Stimulated activated CD8-positive, alpha-beta memory T cell treated with anti-CD3 and anti-CD28 coated beads, Interleukin-7, amount 100 ng/mL, for 48 hours (primary cell): ENCODE results near the gene FOSB.
A peak's percentile ranks its signal among the peaks of the same experiment; 100 is the strongest.

Experiments used
- DNase-seq, 2 donors: peaks; one replicate each; pipeline ENCODE4 v3.0.0-alpha.2; 2020; ENCODE audit warnings: low read depth in 1 of 2; ENCODE audit errors: extremely low read depth in 1 of 2

The FOSB gene

DNA sequence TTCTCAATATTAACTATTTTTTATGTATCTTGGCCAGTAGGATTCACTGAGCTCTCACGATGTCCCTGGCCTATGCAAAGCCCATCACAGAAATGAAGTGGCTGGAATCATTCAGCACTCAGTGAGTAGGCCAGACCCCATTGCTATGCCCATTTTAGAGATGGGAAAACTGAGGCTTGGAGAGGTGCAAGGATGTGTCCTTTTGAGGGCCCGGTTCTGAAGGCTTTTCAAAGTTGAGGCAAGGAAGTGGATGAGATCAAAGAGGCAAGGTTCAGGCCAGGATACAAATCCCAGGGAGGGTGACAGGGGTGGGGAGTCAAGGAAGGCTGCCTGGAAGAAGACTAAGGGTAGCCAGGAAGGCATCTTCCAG is 25.4 kb upstream of the FOSB start:
- no peak for DNase-seq

GRCh38 chr19:45442778-45443461 is 24.9 kb upstream of the FOSB start:
- peak in 1 of 2 donors; percentile 37 for DNase-seq

DNA sequence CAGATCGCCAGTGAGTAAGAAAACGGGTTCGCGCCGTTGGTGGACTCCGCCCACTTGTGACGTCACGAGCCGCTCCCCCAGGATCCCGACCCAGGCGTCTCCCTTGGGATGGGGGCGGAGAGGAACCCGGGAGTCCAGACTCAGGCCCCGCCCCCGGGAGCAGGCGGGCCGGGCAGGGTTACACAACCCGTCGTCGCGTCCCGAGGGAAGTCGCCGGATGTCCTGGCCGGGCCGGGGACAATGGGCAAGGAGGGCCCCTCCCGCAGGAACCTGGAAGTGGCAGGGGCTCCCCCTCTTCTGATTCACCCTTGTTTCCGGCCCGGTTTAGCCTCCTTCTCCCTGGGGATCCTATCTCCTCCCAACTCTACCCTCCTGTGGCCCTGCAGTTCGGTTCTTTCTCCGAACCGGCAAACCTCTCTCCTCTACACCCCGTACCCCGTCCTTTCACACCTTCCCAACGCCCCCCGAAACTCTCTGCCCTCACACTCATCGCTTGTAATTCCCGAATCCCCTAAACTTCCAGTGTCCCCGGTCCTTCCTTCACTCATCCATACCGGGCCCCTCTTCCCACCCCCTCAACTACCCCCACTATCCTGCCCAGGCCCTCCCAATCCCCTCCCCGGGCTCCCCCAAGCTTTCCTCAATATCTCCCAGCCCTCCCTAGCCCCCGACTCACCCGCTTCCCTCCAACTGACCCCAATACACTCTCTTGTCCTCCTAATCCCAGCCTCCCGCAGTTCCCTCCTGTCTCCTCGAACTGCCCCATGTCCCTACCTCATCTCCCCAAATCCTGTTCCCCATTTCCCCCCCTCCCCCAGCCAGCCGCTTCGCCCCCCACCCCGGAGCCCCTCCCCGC is 24.1 kb upstream of the FOSB start:
- peak in 1 of 2 donors; percentile 47 for DNase-seq

- DNase-seq, result peak; percentile 65 to 73
Observed at GRCh38 chr19:45444318-45445041, 23.3 kb upstream of the FOSB start.

GRCh38 chr19:45445139-45445538 is 22.7 kb upstream of the FOSB start:
- no peak for DNase-seq

- no peak for DNase-seq
Observed at GRCh38 chr19:45446295-45446694, 21.5 kb upstream of the FOSB start.

GRCh38 chr19:45446944-45447343 is 20.9 kb upstream of the FOSB start:
- DNase-seq, result no peak

DNA sequence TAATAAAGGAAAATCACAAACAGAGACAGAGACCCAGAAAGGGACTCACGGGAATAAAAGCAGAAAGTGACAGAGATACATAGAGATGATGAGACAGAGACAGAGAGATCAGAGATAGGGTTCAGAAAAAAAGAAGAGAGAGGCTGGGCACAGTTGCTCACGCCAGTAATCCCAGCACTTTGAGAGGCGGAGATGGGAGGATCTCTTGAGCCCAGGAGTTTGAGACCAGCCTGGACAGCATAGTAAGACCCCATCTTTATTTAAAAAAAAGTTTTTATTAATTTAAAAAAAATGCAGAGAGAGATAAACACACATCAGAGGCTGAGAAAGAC is 19.4 kb upstream of the FOSB start:
- no peak for DNase-seq

GRCh38 chr19:45448887-45449299 is 18.9 kb upstream of the FOSB start:
- no peak for DNase-seq

DNA sequence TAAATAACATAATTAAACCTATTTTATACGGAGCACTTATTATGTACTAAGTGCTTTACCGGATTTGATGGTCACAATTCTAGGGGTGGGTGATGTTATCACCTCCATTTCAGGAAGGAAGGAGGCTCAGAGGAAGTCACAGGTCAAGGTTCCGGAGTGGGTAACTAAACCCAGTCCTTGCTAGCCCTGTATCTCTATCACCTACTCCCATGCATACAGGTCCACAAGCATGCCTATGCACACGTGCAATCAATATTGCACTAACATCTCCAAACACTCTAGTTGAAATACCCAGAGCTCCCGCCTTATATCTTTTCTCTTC is 17.8 kb upstream of the FOSB start:
- no peak for DNase-seq

GRCh38 chr19:45451131-45451849 is 16.5 kb upstream of the FOSB start:
- no peak for DNase-seq

- DNase-seq, result no peak
Observed at GRCh38 chr19:45451850-45452387, 15.9 kb upstream of the FOSB start.

DNA sequence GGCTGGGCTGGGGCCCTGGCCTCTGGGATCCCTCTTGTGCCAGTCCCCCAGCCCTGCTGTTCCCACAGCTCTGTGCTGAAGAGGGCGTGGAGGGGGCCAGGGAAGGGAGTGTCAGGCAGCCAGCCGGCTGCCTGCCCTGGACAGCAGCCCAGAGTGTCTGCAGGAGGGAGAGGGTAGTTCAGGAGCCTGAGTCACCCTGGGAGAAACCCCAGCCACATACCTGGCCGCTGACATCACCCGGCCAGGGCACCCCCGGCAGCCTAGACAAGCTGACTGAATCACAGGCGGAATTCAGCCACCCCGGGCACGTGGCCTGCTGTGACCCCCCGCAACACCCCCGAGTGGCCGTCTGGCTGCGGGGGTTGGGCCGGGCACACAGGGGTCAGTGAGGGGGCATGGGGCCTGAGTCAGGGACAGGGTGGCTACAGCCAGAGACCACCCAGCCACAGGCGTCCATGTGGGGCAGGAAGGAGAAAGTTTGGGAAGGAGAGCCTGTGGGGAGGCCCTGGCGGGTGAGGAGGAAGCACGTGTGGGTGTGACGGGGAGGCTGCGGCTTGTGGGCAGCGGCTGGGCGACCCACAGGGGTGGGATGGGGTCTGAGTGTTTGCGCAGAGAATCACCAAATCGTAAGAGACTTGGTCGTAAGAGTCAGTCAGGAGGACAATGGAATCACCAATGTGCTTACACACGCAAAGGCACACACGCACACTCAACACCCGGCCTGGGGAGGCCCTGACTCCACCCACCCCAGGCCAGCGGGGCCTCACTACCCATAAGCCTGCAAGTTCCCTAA is 11.9 kb upstream of the FOSB start:
- DNase-seq, result peak; percentile 74 to 77

DNA sequence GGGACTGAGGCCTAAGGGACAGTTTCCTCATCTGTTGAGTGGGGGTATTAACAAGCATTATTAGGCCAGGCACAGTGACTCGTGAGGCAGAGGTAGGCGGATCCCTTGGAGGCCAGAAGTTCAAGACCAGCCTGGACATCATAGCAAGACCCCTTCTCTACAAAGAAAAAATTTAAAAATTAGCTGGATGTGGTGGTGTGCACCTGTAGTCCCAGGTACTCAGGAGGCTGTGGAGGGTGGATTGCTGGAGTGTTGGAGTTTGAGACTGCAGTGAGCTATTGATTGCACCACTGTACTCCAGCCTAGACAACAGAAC is 11.3 kb upstream of the FOSB start:
- DNase-seq, result no peak

DNA sequence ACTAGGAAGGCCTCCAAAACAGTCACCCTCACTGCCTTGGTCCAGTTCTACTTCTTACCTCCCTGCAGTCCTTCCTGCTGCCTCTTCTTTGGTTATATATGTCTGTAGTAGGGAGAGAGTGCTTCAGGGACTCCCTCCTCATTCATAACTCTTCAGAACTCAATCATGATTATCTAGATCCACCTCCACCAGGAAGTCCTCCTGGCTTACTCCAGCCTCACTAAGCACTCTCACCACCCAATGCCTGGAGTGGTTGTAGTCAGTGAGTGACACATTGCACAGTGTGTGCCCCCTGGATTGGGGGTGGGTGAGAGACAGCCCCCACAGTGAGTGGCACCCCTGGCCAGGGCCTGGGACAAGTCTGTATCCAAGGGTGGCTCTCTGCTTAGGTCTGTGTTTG is 10.0 kb upstream of the FOSB start:
- DNase-seq, result no peak

DNA sequence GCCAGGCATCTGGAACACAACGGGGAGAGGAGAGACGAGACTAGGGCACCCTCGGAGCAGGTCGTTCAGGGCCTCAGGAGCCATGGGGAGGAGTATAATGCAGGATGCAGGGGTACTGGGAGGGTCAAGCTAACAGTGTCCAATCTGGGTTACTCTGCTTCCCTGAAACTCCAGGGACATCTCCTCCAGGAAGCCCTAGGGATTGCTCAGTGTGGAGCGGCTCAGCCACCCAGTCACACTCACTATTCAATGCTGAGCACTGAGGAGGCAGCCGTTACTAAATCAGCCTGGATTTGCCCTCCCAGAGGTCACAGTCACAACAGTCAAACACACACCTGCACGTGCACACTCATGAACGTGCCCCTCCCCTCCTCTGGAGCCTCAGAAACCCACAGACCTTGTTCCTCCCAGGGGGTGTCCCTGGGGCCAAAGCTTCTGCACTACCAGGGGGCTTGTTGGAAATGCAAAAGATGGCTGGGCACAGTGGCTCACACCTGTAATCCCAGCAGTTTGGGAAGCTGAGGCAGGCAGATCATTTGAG is 6.9 kb upstream of the FOSB start:
- no peak for DNase-seq

- no peak for DNase-seq
Observed at GRCh38 chr19:45462174-45462573, 5.6 kb upstream of the FOSB start.

DNA sequence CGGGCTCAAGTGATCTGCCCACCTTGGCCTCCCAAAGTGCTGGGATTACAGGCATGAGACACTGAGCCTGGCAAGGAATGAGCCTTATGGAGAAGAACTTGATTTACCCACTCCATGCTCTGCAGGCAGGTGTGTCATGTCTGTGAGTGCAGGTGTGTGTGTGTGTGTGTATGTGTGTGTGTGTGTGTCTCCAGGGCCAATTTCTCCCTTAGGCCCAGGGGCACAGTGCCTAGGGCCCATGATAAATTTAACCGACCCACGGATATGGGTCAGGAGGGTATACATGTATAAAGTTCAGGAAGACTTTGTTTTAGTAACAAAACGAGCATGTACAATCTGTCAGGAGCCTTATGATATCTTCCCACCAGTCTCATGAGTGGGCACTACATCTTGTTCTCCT is 4.6 kb upstream of the FOSB start:
- no peak for DNase-seq

GRCh38 chr19:45464274-45464673 is 3.5 kb upstream of the FOSB start:
- no peak for DNase-seq

GRCh38 chr19:45464852-45465441 is 2.8 kb upstream of the FOSB start:
- DNase-seq, result no peak
